Lower leg skin (tissue), 3 donors: ENCODE results near the gene CELF2.

Experiments used
- POLR2A ChIP-seq, 2 donors: fragments of 450-650 bp; IDR thresholded peaks; one replicate each; pipeline ENCODE4 v1.6.1; 2016 to 2017; ENCODE audit warnings: antibody characterized with exemption in 2 of 2, mild to moderate bottlenecking in 1 of 2, moderate library complexity in 1 of 2
- TF ChIP-seq, protein P1 (sequence below), 3 donors: fragments of 450-650 bp; IDR thresholded peaks; one replicate each; pipeline ENCODE4 v1.5.1; 2016; ENCODE audit warnings: antibody characterized with exemption in 3 of 3, mild to moderate bottlenecking in 3 of 3, moderate library complexity in 2 of 3

- TF ChIP-seq, protein P1, sequence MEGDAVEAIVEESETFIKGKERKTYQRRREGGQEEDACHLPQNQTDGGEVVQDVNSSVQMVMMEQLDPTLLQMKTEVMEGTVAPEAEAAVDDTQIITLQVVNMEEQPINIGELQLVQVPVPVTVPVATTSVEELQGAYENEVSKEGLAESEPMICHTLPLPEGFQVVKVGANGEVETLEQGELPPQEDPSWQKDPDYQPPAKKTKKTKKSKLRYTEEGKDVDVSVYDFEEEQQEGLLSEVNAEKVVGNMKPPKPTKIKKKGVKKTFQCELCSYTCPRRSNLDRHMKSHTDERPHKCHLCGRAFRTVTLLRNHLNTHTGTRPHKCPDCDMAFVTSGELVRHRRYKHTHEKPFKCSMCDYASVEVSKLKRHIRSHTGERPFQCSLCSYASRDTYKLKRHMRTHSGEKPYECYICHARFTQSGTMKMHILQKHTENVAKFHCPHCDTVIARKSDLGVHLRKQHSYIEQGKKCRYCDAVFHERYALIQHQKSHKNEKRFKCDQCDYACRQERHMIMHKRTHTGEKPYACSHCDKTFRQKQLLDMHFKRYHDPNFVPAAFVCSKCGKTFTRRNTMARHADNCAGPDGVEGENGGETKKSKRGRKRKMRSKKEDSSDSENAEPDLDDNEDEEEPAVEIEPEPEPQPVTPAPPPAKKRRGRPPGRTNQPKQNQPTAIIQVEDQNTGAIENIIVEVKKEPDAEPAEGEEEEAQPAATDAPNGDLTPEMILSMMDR (IDR thresholded peaks at IDR 0.05), result no peak
- TF ChIP-seq POLR2A (IDR thresholded peaks at IDR 0.05), result no peak
Measured at GRCh38 chr10:11311027-11311426, 293.4 kb downstream of the CELF2 start.
